8988T (cell line): ENCODE results near the gene SDR42E1.

ENCODE experiments used
- DNase-seq: peaks from one replicate; pipeline ENCODE4 v3.0.0; 2011

SDR42E1 gene, protein sequence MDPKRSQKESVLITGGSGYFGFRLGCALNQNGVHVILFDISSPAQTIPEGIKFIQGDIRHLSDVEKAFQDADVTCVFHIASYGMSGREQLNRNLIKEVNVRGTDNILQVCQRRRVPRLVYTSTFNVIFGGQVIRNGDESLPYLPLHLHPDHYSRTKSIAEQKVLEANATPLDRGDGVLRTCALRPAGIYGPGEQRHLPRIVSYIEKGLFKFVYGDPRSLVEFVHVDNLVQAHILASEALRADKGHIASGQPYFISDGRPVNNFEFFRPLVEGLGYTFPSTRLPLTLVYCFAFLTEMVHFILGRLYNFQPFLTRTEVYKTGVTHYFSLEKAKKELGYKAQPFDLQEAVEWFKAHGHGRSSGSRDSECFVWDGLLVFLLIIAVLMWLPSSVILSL

DNA sequence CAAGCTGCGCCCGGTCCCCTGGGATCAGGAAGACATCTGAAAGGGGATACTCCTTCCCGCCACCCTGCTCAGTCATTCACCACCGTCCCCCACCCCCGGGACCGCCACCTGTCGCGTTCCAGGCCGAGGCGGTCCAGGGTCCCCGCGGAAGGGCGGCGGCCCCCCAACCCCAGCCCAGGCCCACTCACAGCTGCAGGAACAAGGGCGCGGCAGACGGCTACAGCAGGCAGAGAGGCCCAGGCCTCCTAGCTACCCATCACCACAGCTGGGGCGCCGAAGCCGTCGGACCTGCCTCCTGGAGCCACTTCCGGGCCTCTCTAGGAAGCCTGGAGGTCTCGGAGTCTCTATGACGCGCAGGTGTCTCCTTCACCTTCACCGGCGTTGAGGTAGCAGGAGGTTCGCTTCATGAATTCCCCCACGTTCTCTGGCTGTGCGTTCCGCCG, at the start of gene SDR42E1:
Gene SDR42E1, minus strand, starts transcription at position 272 of the 443 bp plus-strand sequence. CDS start 10,612 bp downstream, outside the sequence.
- no peak for DNase-seq

DNA sequence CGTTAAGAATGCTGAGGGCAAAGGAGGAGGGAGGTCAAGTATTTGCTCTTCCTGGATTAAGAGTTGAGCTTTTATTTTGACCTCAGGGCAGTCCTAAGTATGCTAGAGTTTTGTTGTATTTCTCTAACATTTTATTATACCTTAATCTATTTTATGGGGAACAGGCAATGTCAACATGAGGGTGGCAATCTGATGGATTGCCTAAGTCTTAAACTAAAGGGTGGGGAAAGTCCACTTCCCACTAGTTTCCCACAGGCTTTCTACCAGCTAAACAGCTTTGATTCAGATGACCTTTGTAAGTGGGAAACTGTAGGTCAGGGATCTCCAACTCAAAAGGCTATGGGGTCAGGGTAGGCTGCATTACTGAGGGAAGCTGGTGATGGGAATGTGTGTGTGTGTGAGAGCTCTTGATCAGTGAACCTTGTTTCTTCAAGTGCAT, 48.7 kb upstream of the SDR42E1 start:
- DNase-seq: no peak

DNA sequence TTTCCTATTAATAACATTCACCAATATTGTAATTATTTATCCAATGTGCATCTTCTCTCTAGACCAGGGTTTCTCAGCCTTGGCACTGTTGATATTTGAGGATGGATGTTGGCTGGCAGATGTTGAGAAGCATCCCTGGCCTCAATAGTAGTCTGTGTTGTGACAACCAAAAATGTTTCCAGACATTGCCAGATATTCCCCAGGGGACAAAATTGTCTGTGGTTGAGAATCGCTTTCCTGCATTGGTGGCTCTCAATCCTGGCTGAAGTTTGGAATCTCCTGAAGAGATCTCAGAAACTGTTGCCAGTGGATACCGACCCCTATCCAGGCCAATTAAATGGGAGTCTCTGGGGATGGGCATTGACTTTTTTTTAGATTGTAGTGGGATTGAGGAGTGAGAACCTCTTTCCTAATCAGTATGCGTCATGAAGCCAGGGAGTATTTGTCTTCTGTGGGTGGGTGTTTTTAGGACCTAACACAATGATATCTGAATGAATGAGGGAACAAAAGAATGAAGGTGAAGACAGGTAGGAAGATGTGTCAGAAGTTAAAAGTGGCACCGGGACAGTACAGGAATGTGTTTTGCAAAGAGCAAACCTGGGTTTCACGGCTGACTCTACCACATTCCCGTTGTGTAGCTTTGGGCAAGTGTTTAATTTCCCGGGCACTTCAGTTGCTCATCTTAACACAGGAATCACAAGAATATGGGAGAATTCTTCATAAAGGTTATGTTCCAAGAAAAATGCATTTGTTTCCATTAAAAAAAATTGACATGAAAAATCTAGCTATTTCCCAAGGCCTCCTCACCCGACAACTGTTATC, 48.1 kb upstream of the SDR42E1 start:
- DNase-seq: no peak

DNA sequence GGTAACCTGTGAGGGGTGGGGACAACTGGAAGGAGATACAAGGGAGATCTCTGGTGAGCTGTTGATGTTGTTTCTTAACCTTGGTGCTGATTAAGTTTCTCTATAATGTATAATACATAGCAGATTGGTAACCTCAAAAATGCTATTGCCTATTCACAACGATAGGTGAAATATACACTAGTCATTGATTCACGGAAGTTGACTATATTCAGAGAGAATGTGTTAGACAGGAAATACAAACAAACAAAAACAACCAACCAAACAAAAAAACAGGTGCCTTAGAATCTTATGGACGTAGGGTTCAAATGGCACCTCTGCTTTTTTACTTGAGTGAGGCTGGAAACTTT, 45.3 kb upstream of the SDR42E1 start:
- no peak for DNase-seq

DNA sequence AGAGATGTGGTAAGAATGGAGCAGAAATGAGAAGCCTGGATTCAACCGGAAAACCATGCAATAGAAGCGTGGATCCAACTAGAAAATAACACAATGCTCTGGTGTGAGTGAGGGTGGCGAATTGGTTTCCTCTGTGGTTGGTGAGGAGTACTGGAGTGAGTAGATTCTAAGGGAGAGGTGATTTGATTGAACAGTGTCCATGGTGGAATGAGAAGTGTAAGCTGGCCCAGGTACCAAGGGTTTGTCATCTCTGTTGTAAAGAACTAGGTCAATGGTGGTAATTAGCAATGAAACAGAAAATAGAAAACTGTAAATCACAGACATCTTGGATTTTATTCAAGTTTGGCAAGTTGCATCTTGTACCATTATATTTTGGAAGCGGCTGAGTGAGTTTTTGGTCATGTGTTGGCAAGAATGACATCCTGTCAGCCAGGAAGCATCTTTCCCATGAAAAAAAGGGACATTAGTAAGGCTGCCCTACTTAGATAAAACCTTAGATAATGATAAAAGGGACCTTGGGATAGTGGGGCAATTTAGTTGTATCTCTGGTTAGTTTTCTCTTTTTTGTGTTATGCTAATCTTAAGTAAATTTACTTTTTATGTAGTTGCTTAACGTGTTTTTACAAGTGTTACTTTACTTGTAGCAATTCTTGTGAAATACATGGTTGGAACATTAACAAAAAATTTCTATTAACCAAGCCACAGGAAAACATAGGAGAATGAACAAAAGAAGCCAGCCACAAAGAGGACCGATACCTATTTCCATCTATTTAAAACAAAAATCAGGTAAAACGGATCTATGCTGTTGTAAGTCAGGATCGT, 44.7 kb upstream of the SDR42E1 start:
- DNase-seq: no peak

DNA sequence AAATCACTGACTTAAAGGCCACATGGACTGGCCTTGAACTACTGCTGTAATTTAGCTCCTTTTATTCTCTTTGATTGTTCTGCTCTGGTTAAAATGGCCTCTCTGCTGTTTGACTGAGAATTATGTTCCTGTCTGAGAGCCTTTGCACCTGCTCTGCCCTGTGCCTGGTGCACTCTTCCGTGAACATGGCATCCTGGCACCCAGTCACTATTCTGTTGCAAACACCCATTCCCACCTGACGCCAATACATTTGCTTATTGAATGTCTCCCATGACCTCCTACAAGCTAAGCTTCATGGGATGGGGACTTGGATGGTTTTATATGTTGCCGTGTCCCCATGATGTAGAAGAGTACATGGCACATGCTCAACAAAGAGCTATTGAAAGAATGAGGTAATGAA, 43.8 kb upstream of the SDR42E1 start:
- no peak for DNase-seq

DNA sequence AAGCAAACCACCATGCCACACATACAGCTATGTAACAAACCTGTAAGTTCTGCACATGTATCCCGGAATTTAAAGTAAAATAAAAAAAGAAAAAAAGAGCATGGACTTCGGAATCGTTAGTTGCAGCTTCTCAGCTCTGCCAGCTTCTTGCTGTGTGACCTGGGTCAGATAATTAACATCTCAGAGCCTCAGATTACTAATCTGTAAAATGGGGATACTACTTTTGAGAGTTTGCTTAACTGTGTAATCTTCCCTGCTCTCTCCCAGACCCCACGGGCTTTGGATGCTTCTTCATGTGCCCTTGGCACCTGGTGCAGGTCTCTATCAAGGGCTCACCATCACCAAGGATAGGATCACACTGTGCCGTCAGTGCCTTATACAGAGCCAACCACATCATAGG, 40.4 kb upstream of the SDR42E1 start:
- no peak for DNase-seq

DNA sequence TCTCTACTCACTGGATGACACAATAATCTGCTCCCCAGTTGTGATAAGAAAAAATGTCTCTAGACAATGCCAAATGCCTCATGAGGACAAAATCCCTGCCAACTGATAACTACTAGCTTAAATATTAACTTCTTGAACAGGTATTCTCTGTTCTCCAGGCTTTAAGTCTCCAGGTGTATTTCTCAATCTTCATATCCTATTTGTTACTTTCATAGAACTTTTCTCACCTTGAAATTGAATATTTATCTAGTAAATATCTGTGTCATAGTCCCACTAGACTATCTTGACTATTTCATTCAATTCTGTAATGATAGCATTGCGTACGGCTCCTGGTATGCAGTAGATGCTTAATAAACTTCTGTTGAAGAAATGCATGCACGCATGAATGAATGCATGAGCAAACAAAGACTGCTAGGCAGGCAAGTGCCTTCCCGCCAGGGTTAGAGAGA, 39.7 kb upstream of the SDR42E1 start:
- no peak for DNase-seq

DNA sequence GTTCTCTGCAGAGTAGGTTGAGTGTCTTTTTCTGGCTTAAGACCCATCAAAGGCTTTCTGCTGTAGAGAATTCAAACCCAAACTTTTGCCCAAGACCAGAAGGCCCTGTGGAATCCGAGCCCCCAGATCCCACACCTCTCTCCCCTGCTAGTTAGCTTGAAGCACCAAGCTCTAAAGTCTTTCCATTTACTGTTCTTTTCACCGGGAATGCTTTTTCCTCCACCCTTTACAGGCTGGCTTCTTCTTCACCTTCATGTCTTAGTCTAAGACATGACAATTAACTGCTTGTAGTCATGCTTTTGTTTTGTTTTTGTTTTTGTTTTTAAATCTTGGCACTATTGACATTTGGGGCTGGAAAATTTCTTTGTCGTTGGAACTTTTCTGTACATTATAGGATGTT, 39.2 kb upstream of the SDR42E1 start:
- no peak for DNase-seq

DNA sequence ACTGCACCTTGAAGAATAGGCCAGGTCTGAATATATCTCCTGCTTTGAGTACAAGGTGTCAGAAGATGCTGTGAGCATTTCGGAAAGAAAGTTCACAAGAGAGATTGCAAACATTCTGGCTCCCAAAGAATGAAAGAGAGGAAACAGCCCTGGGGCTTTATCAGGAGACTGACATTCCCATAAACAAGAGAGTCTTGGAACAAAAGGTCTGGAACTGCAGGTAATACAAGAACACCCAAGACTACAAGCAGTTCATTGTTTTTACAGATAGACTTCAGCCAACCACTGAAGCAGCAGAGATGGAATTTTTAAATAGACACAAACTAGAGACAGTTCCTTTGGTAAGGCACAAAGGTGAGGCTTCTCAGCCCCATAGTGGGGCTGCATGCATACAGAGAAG, 38.2 kb upstream of the SDR42E1 start:
- DNase-seq: no peak

DNA sequence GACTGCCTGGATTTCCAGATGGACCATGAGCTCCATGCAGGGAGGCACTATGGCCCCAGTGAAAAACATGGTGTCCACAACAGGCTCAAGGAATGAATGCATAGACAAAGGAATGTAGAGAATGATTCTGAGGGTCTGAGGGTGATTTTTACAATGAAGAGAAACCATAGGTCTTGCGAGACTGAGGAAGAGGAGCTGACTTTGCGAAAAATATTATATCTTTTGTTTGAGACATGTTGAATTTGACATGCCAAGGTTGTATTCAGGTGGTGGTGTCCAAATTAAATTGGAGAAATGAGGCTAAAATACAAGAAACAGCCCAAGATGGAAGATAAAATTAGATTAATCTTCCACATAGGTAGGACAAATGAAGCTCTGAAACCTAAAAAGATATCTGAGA, 36.5 kb upstream of the SDR42E1 start:
- DNase-seq: no peak

DNA sequence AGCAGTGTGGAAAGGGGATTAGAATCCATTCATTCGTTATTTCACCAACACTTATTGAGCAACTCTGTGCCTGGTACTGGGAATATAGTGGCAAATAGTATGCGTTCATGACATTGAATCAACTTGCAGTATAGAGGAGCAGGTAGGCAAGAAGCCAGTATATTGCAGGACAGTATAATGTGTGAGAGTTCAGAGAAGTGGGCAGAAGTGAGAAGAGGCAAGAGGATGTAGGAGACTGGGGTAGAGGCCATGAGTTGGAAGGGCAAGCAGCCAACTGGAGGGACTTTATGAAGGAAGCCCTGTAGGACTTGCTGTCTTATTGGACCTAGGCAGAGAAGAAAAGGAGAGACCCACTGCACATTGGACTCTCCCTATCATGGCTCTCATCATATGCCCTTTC, 36.1 kb upstream of the SDR42E1 start:
- no peak for DNase-seq

DNA sequence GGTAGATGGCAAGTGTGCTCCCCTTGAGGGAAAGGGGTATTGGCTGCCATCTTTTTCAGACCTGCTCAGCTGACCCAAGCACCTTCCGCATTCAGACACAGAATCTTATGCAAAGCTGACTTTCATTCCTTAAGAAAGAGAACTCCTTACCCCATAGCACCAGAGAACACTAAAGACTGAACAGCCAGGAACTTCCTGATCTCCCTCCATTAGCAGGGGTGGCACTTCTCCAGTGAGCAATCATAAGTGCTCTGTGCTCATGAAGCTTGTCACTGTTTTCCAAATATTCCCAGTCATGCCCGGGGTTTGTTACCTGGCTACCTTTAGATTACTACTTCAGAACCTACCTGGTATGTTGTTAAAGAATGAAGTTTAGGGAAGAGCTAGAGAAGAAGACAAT, 35.7 kb upstream of the SDR42E1 start:
- no peak for DNase-seq

DNA sequence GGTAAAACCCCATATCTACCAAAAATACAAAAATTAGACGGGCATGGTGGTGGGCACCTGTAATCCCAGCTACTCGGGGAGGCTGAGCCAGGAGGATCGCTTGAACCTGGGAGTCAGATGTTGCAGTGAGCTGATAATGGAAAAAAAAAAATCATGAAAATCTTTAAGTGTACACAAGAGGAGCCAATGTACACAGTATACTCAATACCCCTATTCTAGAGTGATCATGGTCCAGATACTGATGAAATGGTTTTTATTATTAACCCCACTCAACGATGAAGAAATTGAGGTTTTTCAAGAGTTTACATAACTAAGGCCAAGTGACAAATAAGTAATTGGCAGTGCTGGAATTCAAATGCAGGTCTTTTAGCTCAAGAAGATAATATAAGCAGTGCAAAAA, 35.3 kb upstream of the SDR42E1 start:
- DNase-seq: no peak

DNA sequence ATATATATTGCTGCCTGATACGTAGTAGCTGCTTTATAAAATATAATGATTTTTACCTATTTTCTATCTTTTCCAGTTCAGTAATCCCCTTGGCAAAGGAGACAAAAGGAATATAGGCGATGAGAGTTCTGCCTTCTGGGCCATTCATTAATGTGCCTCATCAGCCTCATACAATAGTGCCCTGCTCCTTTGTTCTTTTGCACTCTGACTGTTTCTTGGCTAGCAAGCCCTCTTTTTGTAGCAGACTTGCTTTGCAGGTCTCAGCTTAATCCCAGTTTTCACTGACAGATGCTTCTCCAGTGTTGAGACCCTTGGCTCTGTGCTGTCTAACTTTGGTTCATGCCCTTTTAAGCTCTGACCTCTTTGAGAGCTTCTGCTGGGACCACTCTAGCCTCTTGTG, 34.2 kb upstream of the SDR42E1 start:
- no peak for DNase-seq

DNA sequence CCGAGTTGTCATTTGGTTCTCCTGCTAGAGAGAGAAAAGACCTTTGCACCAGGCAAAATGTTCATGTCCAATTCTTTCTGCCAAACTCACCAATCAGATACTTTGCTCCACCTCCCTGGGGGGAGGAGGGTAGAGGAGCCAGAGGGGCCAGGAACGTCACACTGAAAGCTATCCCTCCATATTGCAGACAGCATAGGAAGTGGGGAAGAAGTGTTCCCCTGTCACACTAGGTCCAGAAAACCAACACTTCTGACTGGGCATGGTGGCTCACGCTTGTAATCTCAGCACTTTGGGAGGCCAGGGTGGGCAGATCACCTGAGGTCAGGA, 33.3 kb upstream of the SDR42E1 start:
- DNase-seq: no peak

DNA sequence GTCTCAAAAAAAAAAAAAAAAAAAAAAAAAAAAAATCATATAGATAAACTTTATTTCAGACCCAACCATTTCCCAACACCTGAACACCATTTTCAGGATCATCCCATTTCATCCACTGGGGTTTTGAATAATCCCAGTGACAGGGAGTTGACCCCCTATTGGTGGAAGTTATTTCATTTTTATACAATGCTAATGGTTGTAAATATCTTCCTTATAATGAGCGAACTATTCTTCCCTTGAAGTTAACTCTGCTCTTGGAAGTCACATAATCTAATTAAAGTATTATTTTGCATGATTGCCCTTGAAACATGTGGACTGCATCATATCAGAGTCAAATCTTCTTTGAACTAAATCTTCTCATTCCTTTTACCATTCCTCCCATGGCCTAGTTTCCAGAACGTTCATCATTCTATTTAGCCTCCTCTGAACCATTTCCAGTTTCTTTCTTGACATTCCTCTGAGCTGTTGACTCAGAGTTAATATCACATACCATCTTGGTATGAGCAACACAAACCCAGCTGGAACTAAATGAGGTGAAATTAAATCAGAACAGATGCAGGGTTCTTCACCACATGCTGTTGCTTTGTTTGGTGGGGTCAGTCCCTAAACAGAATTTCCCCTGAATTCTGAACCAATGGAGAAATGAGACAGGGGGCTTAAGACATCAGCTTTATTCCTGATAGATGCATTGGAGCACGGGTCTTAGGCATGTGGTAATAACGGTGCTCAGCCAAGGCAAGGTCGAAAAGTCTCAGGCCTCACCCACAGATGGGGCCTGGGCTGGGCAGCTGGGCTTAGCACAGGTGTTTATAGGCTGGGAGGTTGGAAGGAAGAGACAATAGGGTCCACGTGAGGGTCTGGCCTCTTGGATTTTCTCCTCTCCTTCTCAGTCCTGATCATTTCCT, 32.7 kb upstream of the SDR42E1 start:
- DNase-seq: no peak

DNA sequence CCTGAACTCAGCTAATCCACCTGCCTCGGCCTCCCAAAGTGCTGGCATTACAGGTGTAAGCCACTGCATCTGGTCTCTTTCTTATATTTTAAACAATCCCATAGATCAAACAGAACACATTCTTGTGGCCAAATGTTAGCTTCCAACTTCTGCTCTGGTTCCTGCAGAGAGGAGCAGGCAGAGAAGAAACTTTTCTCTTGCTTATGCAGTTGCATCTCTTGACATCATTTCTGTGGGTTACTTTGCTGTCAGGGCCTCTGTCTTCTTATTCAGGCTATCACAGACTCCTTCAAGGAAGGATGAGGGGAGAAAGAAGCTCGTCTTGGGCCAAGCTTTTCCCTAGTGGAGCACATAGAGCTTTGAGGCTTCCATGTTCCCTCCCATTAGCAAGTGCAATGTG, 31.6 kb upstream of the SDR42E1 start:
- DNase-seq: no peak

DNA sequence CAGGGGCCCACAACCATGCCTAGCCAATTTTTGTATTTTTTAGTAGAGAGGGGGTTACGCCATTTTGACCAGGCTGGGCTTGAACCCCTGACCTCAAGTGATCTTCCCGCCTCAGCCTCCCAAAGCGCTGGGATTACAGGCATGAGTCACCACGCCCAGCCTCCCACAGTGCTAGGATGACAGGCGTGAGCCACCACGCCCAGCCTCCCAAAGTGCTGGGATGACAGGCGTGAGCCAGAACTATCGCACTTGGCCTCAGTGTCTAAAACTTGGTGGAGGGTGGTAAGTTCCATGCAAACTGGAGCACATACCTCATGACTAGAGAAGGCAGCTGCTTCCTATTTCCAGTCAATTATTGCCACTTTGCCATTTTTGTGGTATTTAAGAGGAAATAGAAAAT, 30.9 kb upstream of the SDR42E1 start:
- DNase-seq: no peak

DNA sequence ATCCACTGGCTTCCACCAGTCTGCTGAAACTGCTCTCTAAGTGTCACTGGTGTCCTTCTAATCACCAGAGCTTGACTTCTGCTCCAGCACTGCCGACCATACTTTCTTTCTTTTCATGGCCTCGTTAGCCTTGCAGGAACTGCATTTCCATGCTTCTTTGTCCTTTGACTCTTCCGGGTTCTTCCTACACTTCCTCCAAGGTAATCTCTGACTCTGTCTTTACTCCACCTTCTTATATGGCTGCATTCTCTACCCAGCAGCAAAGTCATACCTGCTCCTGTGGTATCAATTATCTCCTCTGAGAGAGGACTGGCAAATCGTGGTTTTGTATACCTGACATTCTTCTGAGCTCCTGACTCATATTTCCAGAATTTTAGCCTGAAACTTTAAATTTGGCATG, 30.3 kb upstream of the SDR42E1 start:
- no peak for DNase-seq

DNA sequence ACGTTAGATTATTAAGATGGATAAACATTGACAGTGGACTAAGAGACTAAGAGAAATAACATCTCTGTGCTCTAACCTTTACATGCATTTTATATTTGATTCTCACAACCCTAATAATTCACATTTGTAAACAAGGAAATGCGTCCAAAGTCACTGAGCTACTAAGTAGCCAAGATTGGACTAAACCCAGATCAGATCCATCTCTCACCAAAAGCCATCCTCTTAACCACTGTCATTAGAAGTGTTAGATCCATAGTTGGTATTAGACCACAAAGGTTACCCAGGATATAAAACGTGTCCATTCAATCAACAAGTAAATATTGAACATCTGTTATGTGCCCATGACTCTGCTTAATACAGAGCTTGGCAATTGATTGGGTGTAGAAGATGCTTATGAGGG, 29.0 kb upstream of the SDR42E1 start:
- no peak for DNase-seq

DNA sequence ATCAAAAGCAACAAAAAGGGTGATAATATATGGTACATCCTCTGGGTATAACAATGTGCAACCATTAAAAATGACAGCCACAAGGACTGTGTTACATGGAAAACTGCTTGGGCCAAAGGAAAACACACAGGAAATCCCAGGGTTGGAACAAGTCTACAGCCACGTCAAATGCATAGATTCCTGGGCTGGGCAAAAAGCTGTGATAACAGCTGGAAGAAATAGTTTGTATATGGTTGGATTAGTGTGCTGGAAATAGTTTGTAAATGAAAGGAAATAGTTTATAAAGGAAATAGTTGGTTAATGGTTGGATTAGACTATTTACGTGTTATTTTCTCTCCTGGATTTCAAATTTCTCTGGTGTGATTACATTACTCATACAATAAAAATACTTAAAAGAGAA, 26.4 kb upstream of the SDR42E1 start:
- DNase-seq: no peak
